ENCODE measurements around the gene GRAP2. TPM values are rescaled to one million over a fixed set of nuclear protein-coding genes. Genes with fewer than 3 reads are reported as not detected.

The GRAP2 gene
- total and polyA plus RNA-seq, 10 of the 15 experiments (the other 5 are each of a cell fraction or from before 2014, with no cell fraction given): 3.3 to 79.1 (median 59.6) TPM

DNA sequence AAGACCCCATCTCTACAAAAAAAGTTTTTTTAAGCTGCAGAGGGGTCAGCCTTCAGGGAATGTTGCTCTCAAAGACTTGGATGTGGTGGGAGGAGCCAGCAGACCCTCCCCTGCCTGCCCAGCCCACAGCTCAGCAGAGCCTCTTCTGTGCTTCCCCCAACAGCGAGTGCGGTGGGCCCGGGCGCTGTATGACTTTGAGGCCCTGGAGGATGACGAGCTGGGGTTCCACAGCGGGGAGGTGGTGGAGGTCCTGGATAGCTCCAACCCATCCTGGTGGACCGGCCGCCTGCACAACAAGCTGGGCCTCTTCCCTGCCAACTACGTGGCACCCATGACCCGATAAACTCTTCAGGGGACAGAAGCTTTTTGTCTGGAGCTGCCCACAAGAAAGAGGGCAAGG lies 69.9 kb downstream of the GRAP2 start (continued):
- no peak for TF ChIP-seq IKZF1 (conservative IDR thresholded peaks at IDR 0.05)

DNA sequence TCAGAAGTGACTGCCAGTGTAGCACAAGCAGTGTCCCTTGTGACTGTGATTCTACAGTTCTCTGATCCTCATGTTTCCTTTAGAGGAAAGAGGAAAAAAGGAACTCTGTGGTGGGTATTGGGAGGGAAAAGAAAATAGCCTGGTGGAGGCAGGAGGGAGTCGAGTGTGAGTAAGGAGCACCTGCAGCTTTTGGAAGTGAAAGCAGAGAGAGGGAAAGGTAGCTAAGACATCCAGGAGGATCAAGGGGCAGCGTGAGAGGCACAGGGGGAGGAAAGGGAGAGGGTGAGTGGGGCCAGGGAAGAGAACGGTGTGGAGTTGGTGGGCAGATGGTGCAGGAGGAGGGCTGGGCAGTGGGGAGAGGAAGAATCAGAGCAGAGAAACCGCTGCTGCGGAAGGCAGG lies 71.8 kb downstream of the GRAP2 start:
- no peak for FAIRE-seq
- no peaks in the 10 kb centered on the region for H3K4me1 ChIP-seq (ENCODE audit: control insufficient read depth, insufficient read depth, low read length)
- H3K27ac ChIP-seq (ENCODE audit: control insufficient read depth, insufficient read depth): no peak overlapping the region
- no TSS peak for BruUV-seq (replicated peaks)
- intact Hi-C loops (cut with micrococcal nuclease; ENCODE audit: unreplicated experiment): no loop called here
- ATAC-seq: no peak
- CTCF ChIA-PET: no interaction called here
- no peak overlapping the region for H2AFZ ChIP-seq (ENCODE audit: control insufficient read depth, low read depth, low read length)
- RAD21 ChIA-PET (ENCODE audit: unreplicated experiment): no interaction called here
- POLR2A ChIA-PET: interaction anchor here (1.6 kb wide), 1 partner anchor 9 kb away, joined by 3 read pairs; no protein-coding TSS in a partner anchor
- 71% methylated on average over 5 of the region's 5 CpGs for WGBS (ENCODE audit: insufficient coverage, insufficient replicate concordance, low lambda C conversion rate, missing lambda C conversion rate)
- in situ Hi-C loops (cut with MboI): no loop called here
- H3K27me3 ChIP-seq (replicated peaks in 1 of 2; ENCODE audit: control insufficient read depth in 2 of 2, insufficient read depth in 2 of 2, low read length in 1 of 2): no peaks in the 10 kb centered on the region
- no peaks in the 10 kb centered on the region for H4K20me1 ChIP-seq (ENCODE audit: control insufficient read depth, insufficient read depth)
- DNase-seq (ENCODE audit: low read depth, low spot score): no peak
- no peak overlapping the region for H3K4me3 ChIP-seq
- no peak for TF ChIP-seq CREM (IDR thresholded peaks at IDR 0.05; ENCODE audit: low read depth)
- TF ChIP-seq, protein P1, sequence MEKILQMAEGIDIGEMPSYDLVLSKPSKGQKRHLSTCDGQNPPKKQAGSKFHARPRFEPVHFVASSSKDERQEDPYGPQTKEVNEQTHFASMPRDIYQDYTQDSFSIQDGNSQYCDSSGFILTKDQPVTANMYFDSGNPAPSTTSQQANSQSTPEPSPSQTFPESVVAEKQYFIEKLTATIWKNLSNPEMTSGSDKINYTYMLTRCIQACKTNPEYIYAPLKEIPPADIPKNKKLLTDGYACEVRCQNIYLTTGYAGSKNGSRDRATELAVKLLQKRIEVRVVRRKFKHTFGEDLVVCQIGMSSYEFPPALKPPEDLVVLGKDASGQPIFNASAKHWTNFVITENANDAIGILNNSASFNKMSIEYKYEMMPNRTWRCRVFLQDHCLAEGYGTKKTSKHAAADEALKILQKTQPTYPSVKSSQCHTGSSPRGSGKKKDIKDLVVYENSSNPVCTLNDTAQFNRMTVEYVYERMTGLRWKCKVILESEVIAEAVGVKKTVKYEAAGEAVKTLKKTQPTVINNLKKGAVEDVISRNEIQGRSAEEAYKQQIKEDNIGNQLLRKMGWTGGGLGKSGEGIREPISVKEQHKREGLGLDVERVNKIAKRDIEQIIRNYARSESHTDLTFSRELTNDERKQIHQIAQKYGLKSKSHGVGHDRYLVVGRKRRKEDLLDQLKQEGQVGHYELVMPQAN (conservative IDR thresholded peaks at IDR 0.05): no peak
- TF ChIP-seq BHLHE40 (IDR thresholded peaks at IDR 0.05; ENCODE audit: borderline replicate concordance in 1 of 2, low read depth in 2 of 2, low read length in 1 of 2): no peak
- TF ChIP-seq EGR1 (IDR thresholded peaks at IDR 0.05; ENCODE audit: borderline replicate concordance in 1 of 2, low read depth in 2 of 2, low read length in 2 of 2): no peak
- TF ChIP-seq, protein P2, sequence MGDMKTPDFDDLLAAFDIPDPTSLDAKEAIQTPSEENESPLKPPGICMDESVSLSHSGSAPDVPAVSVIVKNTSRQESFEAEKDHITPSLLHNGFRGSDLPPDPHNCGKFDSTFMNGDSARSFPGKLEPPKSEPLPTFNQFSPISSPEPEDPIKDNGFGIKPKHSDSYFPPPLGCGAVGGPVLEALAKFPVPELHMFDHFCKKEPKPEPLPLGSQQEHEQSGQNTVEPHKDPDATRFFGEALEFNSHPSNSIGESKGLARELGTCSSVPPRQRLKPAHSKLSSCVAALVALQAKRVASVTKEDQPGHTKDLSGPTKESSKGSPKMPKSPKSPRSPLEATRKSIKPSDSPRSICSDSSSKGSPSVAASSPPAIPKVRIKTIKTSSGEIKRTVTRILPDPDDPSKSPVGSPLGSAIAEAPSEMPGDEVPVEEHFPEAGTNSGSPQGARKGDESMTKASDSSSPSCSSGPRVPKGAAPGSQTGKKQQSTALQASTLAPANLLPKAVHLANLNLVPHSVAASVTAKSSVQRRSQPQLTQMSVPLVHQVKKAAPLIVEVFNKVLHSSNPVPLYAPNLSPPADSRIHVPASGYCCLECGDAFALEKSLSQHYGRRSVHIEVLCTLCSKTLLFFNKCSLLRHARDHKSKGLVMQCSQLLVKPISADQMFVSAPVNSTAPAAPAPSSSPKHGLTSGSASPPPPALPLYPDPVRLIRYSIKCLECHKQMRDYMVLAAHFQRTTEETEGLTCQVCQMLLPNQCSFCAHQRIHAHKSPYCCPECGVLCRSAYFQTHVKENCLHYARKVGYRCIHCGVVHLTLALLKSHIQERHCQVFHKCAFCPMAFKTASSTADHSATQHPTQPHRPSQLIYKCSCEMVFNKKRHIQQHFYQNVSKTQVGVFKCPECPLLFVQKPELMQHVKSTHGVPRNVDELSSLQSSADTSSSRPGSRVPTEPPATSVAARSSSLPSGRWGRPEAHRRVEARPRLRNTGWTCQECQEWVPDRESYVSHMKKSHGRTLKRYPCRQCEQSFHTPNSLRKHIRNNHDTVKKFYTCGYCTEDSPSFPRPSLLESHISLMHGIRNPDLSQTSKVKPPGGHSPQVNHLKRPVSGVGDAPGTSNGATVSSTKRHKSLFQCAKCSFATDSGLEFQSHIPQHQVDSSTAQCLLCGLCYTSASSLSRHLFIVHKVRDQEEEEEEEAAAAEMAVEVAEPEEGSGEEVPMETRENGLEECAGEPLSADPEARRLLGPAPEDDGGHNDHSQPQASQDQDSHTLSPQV (IDR thresholded peaks at IDR 0.05): no peak
- TF ChIP-seq RAD51 (IDR thresholded peaks at IDR 0.05): no peak
- no peak for TF ChIP-seq ZNF24 (IDR thresholded peaks at IDR 0.05)
- no peak overlapping the region for H3K9ac ChIP-seq (ENCODE audit: control insufficient read depth, insufficient read depth, low read length)
- H3K9me3 ChIP-seq (replicated peaks; ENCODE audit: control insufficient read depth, insufficient read depth, low read length): no peaks in the 10 kb centered on the region
- peaks cover 24 to 27% of the 10 kb centered on the region in 2 experiments; a peak in 3 of 4 replicates for H3K36me3 ChIP-seq (ENCODE audit: control insufficient read depth in 2 of 2, insufficient read depth in 2 of 2, low read length in 1 of 2)
- H3K79me2 ChIP-seq (ENCODE audit: control insufficient read depth, insufficient read depth, low read length): no peaks in the 10 kb centered on the region
- no peak overlapping the region for H3K4me2 ChIP-seq (ENCODE audit: control insufficient read depth, insufficient read depth)
- SMC1A ChIA-PET (ENCODE audit: uncharacterized antibody, unreplicated experiment): no interaction called here
